ENCODE data around the gene OR2T1.
"Not testable (repeated sequence)": the region's sequence is repeated elsewhere in the genome, so short reads cannot be mapped to it uniquely, and the experiment has no call there.

The OR2T1 gene

DNA sequence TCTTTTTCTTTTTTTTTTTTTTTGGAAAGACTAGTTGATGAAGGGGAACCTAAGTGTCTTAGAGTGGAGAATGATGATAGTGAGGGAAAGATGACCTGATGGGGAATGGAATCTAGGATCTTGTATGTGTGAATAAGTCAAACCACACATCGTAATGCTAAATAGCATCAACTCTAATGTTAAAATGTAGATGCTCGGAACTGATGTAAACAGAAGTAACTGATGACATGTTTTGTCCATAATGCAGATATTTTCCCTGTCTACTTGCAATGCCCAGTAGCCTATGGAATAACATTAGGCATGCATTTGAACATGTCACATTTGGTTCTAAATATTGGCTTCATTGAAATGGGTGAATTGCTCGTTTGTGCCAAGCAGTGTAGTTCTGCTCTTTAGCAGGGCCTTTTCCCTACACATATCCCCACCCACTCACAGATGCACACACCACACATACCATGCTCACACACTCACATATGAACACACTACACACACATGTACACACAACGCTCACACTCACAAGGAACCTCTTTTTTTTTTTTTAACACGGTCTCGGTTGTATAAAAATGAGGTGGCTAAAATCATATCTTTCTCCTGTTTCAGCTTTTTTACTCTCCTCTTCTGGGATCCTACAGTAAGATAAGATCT lies 47.1 kb downstream of the OR2T1 start:
- H3K27ac ChIP-seq (ENCODE audit: low read depth, low read length, poor library complexity, severe bottlenecking); H2AFZ ChIP-seq (ENCODE audit: low read length); H3K79me2 ChIP-seq (ENCODE audit: insufficient read depth, low read length); H3K9me2 ChIP-seq (ENCODE audit: low read depth, low read length); H3K9ac ChIP-seq (ENCODE audit: low read length); H3K27me3 ChIP-seq (ENCODE audit: insufficient read depth, low read length); H3K4me3 ChIP-seq (ENCODE audit: low read depth, low read length, poor library complexity, severe bottlenecking); H3K36me3 ChIP-seq (ENCODE audit: insufficient read depth, low read length); H3F3A ChIP-seq (ENCODE audit: insufficient read depth, low read length); H3K9me3 ChIP-seq (ENCODE audit: low read length); H3K4me1 ChIP-seq (ENCODE audit: insufficient read depth, low read length, severe bottlenecking); H4K20me1 ChIP-seq (ENCODE audit: insufficient read depth, low read length); H3K4me2 ChIP-seq (ENCODE audit: low read length): not testable (repeated sequence)

DNA sequence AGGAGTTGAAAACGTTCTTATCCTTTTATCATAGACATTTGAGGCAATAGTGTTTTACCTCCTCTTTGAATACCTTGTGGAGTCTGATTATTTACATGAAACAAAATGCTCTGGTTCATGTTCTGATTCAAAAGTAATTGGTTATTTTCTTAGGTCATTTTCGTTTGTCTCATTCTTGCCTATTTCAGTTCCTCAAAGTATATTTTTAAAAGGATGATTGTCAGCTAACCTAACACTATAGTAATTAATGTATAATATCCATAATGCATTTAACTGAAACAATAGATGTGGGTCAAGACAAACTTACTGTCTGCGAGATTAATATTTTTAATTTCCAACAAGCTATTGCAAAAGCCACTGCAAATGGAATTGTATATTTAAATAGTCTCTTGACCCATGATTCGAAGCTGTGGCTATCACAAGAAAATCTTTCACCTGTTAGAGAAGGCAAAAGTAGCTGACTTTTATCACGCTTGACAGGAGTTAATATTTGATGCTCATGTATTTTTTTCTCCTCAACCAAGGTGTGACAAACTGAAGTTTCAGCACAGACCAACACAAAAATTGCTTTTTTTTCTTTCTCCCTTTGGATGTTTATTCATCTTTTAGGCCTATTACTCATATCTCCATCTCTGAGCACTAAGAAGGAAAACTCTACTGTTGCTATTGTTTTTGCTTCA lies 47.8 kb downstream of the OR2T1 start:
- not testable (repeated sequence) for H4K20me1 ChIP-seq (ENCODE audit: insufficient read depth, low read length); H3K9ac ChIP-seq (ENCODE audit: low read length); H3K79me2 ChIP-seq (ENCODE audit: insufficient read depth, low read length); H3K4me3 ChIP-seq (ENCODE audit: low read depth, low read length, poor library complexity, severe bottlenecking); H2AFZ ChIP-seq (ENCODE audit: low read length); H3K27ac ChIP-seq (ENCODE audit: low read depth, low read length, poor library complexity, severe bottlenecking); H3K9me3 ChIP-seq (ENCODE audit: low read length); H3K27me3 ChIP-seq (ENCODE audit: insufficient read depth, low read length); H3K4me1 ChIP-seq (ENCODE audit: insufficient read depth, low read length, severe bottlenecking); H3K9me2 ChIP-seq (ENCODE audit: low read depth, low read length); H3K36me3 ChIP-seq (ENCODE audit: insufficient read depth, low read length); H3K4me2 ChIP-seq (ENCODE audit: low read length); H3F3A ChIP-seq (ENCODE audit: insufficient read depth, low read length)

DNA sequence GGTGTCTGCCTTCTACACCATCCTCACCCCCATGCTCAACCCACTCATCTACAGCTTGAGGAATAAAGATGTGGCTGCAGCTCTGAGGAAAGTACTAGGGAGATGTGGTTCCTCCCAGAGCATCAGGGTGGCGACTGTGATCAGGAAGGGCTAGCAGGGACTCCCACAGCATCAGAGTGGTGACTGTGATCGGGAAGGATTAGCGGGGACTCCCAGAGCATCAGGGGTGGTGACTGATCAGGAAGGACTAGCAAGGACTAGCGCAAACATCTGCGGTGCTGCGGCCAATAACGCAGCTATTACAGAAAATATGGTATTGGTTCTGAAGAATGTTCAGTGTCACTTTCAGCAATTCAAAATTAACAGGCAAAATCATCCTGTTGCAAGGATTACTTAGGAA lies 50.8 kb downstream of the OR2T1 start:
- H3K4me2 ChIP-seq (ENCODE audit: low read length); H3K36me3 ChIP-seq (ENCODE audit: insufficient read depth, low read length); H3F3A ChIP-seq (ENCODE audit: insufficient read depth, low read length); H2AFZ ChIP-seq (ENCODE audit: low read length); H3K27me3 ChIP-seq (ENCODE audit: insufficient read depth, low read length); H3K9me3 ChIP-seq (ENCODE audit: low read length); H3K79me2 ChIP-seq (ENCODE audit: insufficient read depth, low read length); H3K9ac ChIP-seq (ENCODE audit: low read length); H3K4me1 ChIP-seq (ENCODE audit: insufficient read depth, low read length, severe bottlenecking); H4K20me1 ChIP-seq (ENCODE audit: insufficient read depth, low read length); H3K4me3 ChIP-seq (ENCODE audit: low read depth, low read length, poor library complexity, severe bottlenecking); H3K27ac ChIP-seq (ENCODE audit: low read depth, low read length, poor library complexity, severe bottlenecking); H3K9me2 ChIP-seq (ENCODE audit: low read depth, low read length): not testable (repeated sequence)

DNA sequence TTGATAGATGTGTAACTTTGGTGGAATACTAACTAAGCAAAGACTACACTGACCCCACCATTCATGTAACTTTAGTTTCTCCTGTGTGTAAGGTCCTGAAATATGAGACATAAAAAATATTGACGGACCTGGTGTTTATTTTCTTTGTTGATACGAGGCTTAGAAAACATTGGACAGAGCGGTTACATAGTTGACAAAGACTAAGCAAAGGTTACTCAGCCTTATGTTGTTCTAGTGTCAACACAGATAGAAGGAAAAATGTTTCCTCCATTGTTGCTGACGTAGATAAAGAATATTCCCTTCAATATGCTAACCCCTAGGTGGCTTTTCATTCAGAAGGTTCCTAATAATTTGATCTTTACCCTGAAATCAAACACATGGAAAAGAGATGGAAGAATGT lies 52.2 kb downstream of the OR2T1 start:
- not testable (repeated sequence) for H3F3A ChIP-seq (ENCODE audit: insufficient read depth, low read length); H3K27me3 ChIP-seq (ENCODE audit: insufficient read depth, low read length); H3K9ac ChIP-seq (ENCODE audit: low read length); H3K4me2 ChIP-seq (ENCODE audit: low read length); H2AFZ ChIP-seq (ENCODE audit: low read length); H3K4me3 ChIP-seq (ENCODE audit: low read depth, low read length, poor library complexity, severe bottlenecking); H3K9me2 ChIP-seq (ENCODE audit: low read depth, low read length); H3K9me3 ChIP-seq (ENCODE audit: low read length); H4K20me1 ChIP-seq (ENCODE audit: insufficient read depth, low read length); H3K36me3 ChIP-seq (ENCODE audit: insufficient read depth, low read length); H3K79me2 ChIP-seq (ENCODE audit: insufficient read depth, low read length); H3K4me1 ChIP-seq (ENCODE audit: insufficient read depth, low read length, severe bottlenecking); H3K27ac ChIP-seq (ENCODE audit: low read depth, low read length, poor library complexity, severe bottlenecking)

DNA sequence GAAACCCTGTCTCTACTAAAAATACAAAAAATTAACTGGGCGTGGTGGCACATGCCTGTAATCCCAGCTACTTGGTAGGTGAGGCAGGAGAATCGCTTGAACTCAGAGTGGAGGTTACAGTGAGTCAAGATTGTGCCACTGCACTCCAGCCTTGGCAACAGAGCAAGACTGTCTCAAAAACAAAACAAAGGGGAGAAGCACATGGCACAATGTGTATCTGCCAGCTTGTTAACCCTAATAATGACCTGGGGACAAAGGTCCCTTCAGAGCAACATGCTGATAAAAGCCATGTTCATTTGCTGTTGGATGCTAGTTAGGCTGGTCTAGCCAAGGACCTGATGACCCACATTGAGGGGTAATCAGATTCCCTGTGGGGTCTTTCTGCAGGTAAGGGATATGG lies 53.8 kb downstream of the OR2T1 start:
- H3K4me1 ChIP-seq (ENCODE audit: insufficient read depth, low read length, severe bottlenecking); H3K9me3 ChIP-seq (ENCODE audit: low read length); H3F3A ChIP-seq (ENCODE audit: insufficient read depth, low read length); H3K27ac ChIP-seq (ENCODE audit: low read depth, low read length, poor library complexity, severe bottlenecking); H3K36me3 ChIP-seq (ENCODE audit: insufficient read depth, low read length); H3K9me2 ChIP-seq (ENCODE audit: low read depth, low read length); H3K4me3 ChIP-seq (ENCODE audit: low read depth, low read length, poor library complexity, severe bottlenecking); H2AFZ ChIP-seq (ENCODE audit: low read length); H3K4me2 ChIP-seq (ENCODE audit: low read length); H4K20me1 ChIP-seq (ENCODE audit: insufficient read depth, low read length); H3K9ac ChIP-seq (ENCODE audit: low read length); H3K27me3 ChIP-seq (ENCODE audit: insufficient read depth, low read length); H3K79me2 ChIP-seq (ENCODE audit: insufficient read depth, low read length): not testable (repeated sequence)

Data from OCI-LY1 (cell line).